GM23248 (cell line): Measurements from ENCODE around the gene NAV3.

Experiments
- EZH2 ChIP-seq: fragments of 200-600 bp; sonication (generic); IDR thresholded peaks from 2 replicates; pipeline ENCODE4 v1.6.1; 2018; ENCODE audit warnings: antibody characterized with exemption, mild to moderate bottlenecking; ENCODE audit not compliant: insufficient read depth, poor library complexity, severe bottlenecking
- EZH2phosphoT487 ChIP-seq: fragments of 200-600 bp; sonication (generic); IDR thresholded peaks from 2 replicates; pipeline ENCODE4 v1.6.1; 2018; ENCODE audit warnings: antibody characterized with exemption, moderate library complexity, mild to moderate bottlenecking, low read depth; ENCODE audit not compliant: insufficient read depth

GRCh38 chr12:78146365-78146772 lies 315.7 kb downstream of the NAV3 start:
- no peak for TF ChIP-seq EZH2
- TF ChIP-seq EZH2phosphoT487 = no peak
